Liver (tissue), 9 donors: ENCODE data around the gene TMEM86B. TPM values are rescaled to one million over a fixed set of nuclear protein-coding genes. Genes with fewer than 3 reads are reported as not detected.

ENCODE experiments used
- DNase-seq: peaks from one replicate; pipeline ENCODE4 v3.0.0-alpha.2; 2017; ENCODE audit warnings: low spot score
- H3K27ac ChIP-seq, 2 donors: one replicate each; pipeline ENCODE4 v1.7.0; 2013; ENCODE audit warnings: inconsistent platforms in 2 of 2, low read length in 2 of 2, control low read depth in 1 of 2, low read depth in 1 of 2, mild to moderate bottlenecking in 1 of 2
- H3K27me3 ChIP-seq, 4 donors: one replicate each; pipeline versions ENCODE4 v1.6.1 to v1.7.0; 2013; ENCODE audit warnings: low read length in 3 of 4, inconsistent platforms in 1 of 4, mild to moderate bottlenecking in 1 of 4, moderate library complexity in 1 of 4; ENCODE audit not compliant: control insufficient read depth in 4 of 4, insufficient read depth in 4 of 4
- H3K36me3 ChIP-seq, 4 donors: one replicate each; pipeline versions ENCODE4 v1.6.1 to v1.7.0; 2013; ENCODE audit warnings: low read length in 3 of 4, mild to moderate bottlenecking in 3 of 4, low read depth in 1 of 4, moderate library complexity in 1 of 4; ENCODE audit not compliant: control insufficient read depth in 4 of 4, insufficient read depth in 3 of 4
- H3K4me1 ChIP-seq, 4 donors: one replicate each; pipeline versions ENCODE4 v1.6.1 to v1.7.0; 2013; ENCODE audit warnings: low read length in 3 of 4, mild to moderate bottlenecking in 3 of 4, moderate library complexity in 1 of 4; ENCODE audit not compliant: control insufficient read depth in 4 of 4, insufficient read depth in 4 of 4
- H3K4me3 ChIP-seq, 3 donors: one replicate each; pipeline versions ENCODE4 v1.6.1 to v1.7.0; 2013; ENCODE audit warnings: low read length in 3 of 3, control low read depth in 1 of 3, low read depth in 1 of 3, mild to moderate bottlenecking in 1 of 3
- H3K9ac ChIP-seq, 2 donors: one replicate each; pipeline ENCODE4 v1.7.0; 2013; ENCODE audit warnings: low read length in 2 of 2, mild to moderate bottlenecking in 2 of 2, moderate library complexity in 2 of 2, control low read depth in 1 of 2, low read depth in 1 of 2
- H3K9me3 ChIP-seq, 4 donors: one replicate each; pipeline versions ENCODE4 v1.6.1 to v1.7.0; 2013; ENCODE audit warnings: low read length in 3 of 4; ENCODE audit not compliant: control insufficient read depth in 4 of 4
- ATF3 ChIP-seq: IDR thresholded peaks from 2 replicates; pipeline ENCODE4 v1.6.1; 2016; ENCODE audit warnings: antibody characterized with exemption
- EGR1 ChIP-seq, 2 donors: IDR thresholded peaks; 2 replicates each; pipeline ENCODE4 v1.6.1; 2016 to 2018; ENCODE audit warnings: antibody characterized with exemption in 2 of 2, low read depth in 2 of 2
- FOXA2 ChIP-seq: IDR thresholded peaks from 2 replicates; pipeline ENCODE4 v1.6.1; 2016; ENCODE audit warnings: antibody characterized with exemption
- GABPA ChIP-seq, 2 donors: IDR thresholded peaks in 1 of 2; conservative IDR thresholded peaks in 1 of 2; 2 replicates each; pipeline ENCODE4 v1.6.1; 2016; ENCODE audit warnings: antibody characterized with exemption in 2 of 2, mild to moderate bottlenecking in 1 of 2, moderate library complexity in 1 of 2
- HNF4A ChIP-seq, 2 donors: conservative IDR thresholded peaks; 2 replicates each; pipeline ENCODE4 v1.6.1; 2016; ENCODE audit warnings: antibody characterized with exemption in 2 of 2, mild to moderate bottlenecking in 2 of 2
- HNF4G ChIP-seq: IDR thresholded peaks from 2 replicates; pipeline ENCODE4 v1.6.1; 2016; ENCODE audit warnings: antibody characterized with exemption
- MAX ChIP-seq: IDR thresholded peaks from 2 replicates; pipeline ENCODE4 v1.6.1; 2016; ENCODE audit warnings: antibody characterized with exemption
- NR2F2 ChIP-seq: IDR thresholded peaks from 2 replicates; pipeline ENCODE4 v1.6.1; 2016; ENCODE audit warnings: antibody characterized with exemption
- RAD21 ChIP-seq, 2 donors: IDR thresholded peaks; 2 replicates each; pipeline ENCODE4 v1.6.1; 2016; ENCODE audit warnings: antibody characterized with exemption in 2 of 2, mild to moderate bottlenecking in 2 of 2
- RXRA ChIP-seq, 2 donors: IDR thresholded peaks; 2 replicates each; pipeline ENCODE4 v1.6.1; 2017 to 2018; ENCODE audit warnings: antibody characterized with exemption in 2 of 2, mild to moderate bottlenecking in 1 of 2
- SP1 ChIP-seq: IDR thresholded peaks from 2 replicates; pipeline ENCODE4 v1.6.1; 2018; ENCODE audit warnings: antibody characterized with exemption, mild to moderate bottlenecking
- TAF1 ChIP-seq: conservative IDR thresholded peaks from 2 replicates; pipeline ENCODE4 v1.6.1; 2016; ENCODE audit warnings: antibody characterized with exemption, mild to moderate bottlenecking
- YY1 ChIP-seq: IDR thresholded peaks from 2 replicates; pipeline ENCODE4 v1.6.1; 2016; ENCODE audit warnings: antibody characterized with exemption, mild to moderate bottlenecking
- WGBS: extraction: QIAGEN DNeasy Blood & Tissue Kit; methylation state at CpG from one replicate; pipeline ENCODE4 v1.1.7; 2013; 5-methylcytosine and 5-hydroxymethylcytosine counted together
- polyA plus RNA-seq, 2 donors: library from polyadenylated mRNA; stranded (reverse) in 1 of 2; unstranded in 1 of 2; fragments of 200-250 nt in 1 of 2; fragments of >200 nt in 1 of 2; fragmentation: Nextera tagmentation in 1 of 2; extraction: Ambion mirVana in 1 of 2; gene quantifications; one replicate each; pipeline versions ENCODE4 v1.2.1 to v1.2.3, GENCODE V29; 2013 to 2015
- total RNA-seq, 2 donors: library from RNA; depleted of rRNA; stranded (reverse); fragments of >200 nt; gene quantifications; one replicate each; pipeline ENCODE4 v1.2.3, GENCODE V29; 2014
- TF ChIP-seq, protein P1 (sequence below): IDR thresholded peaks from 2 replicates; pipeline ENCODE4 v1.6.1; 2016; ENCODE audit warnings: antibody characterized with exemption, mild to moderate bottlenecking
- donor health status: healthy.
- donor health status: healthy.
- donor health status: healthy.
- donor health status: healthy.
- donor health status: healthy.

The TMEM86B gene
- total and polyA plus RNA-seq, 4 donors: 4.8 to 20.1 (median 16.6) TPM

GRCh38 chr19:55261671-55262126 is 33.1 kb upstream of the TMEM86B start:
- no peak overlapping the region for H3K9ac ChIP-seq
- no peak overlapping the region for H3K27ac ChIP-seq
- 94% methylated on average over 13 of the region's 13 CpGs for WGBS
- H3K9me3 ChIP-seq: no peaks in the 10 kb centered on the region
- DNase-seq: no peak
- H3K36me3 ChIP-seq: peaks cover 0 to 3% (median 0%) of the 10 kb centered on the region in 4 donors
- no peaks in the 10 kb centered on the region for H3K27me3 ChIP-seq
- peaks cover 0 to 20% (median 14%) of the 10 kb centered on the region in 4 donors for H3K4me1 ChIP-seq
- H3K4me3 ChIP-seq: no peak overlapping the region
- no peak for TF ChIP-seq RXRA (IDR thresholded peaks at IDR 0.05)
- TF ChIP-seq RAD21 (IDR thresholded peaks at IDR 0.05): no peak
- TF ChIP-seq FOXA2: no peak
- TF ChIP-seq HNF4G: no peak
- no peak for TF ChIP-seq MAX
- TF ChIP-seq NR2F2: no peak
- TF ChIP-seq TAF1: no peak
- TF ChIP-seq GABPA (IDR thresholded peaks at IDR 0.05 in 1 of 2, conservative IDR thresholded peaks at IDR 0.05 in 1 of 2): no peak
- TF ChIP-seq SP1: no peak
- no peak for TF ChIP-seq HNF4A (conservative IDR thresholded peaks at IDR 0.05)
- TF ChIP-seq, protein P1, sequence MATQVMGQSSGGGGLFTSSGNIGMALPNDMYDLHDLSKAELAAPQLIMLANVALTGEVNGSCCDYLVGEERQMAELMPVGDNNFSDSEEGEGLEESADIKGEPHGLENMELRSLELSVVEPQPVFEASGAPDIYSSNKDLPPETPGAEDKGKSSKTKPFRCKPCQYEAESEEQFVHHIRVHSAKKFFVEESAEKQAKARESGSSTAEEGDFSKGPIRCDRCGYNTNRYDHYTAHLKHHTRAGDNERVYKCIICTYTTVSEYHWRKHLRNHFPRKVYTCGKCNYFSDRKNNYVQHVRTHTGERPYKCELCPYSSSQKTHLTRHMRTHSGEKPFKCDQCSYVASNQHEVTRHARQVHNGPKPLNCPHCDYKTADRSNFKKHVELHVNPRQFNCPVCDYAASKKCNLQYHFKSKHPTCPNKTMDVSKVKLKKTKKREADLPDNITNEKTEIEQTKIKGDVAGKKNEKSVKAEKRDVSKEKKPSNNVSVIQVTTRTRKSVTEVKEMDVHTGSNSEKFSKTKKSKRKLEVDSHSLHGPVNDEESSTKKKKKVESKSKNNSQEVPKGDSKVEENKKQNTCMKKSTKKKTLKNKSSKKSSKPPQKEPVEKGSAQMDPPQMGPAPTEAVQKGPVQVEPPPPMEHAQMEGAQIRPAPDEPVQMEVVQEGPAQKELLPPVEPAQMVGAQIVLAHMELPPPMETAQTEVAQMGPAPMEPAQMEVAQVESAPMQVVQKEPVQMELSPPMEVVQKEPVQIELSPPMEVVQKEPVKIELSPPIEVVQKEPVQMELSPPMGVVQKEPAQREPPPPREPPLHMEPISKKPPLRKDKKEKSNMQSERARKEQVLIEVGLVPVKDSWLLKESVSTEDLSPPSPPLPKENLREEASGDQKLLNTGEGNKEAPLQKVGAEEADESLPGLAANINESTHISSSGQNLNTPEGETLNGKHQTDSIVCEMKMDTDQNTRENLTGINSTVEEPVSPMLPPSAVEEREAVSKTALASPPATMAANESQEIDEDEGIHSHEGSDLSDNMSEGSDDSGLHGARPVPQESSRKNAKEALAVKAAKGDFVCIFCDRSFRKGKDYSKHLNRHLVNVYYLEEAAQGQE: no peak
- no peak for TF ChIP-seq ATF3

DNA sequence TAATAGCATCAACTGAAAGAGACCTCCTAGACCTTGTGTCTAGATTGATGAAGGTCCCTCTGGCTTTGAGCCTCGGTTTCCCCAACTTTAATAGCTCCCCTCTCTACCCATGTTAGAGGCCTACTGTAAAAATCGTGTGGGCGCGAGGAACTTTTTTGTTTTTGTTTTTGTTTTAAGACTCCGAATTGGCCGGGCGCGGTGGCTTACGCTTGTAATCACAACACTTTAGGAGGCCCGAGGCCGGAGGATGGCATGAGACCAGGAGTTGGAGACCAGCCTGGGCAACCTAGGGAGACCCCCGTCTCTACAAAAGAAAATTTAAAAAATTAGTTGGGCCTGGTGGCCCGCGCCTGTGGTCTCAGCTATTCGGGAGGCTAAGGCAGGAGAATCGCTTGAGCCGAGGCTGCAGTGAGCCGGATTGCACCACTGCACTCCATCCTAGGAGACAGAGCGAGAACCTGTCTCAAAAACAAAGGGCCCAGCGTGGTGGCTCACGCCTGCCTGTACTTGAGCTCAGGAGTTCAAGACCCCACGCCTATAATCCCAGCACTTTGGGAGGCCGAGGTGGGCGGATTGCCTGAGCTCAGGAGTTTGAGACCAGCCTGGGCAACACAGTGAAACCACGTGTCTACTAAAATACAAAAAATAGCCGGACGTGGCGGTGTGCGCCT is 31.1 kb upstream of the TMEM86B start:
- 55% methylated on average over 29 of the region's 29 CpGs for WGBS
- Histone ChIP-seq H3K9me3 (no peaks in the 10 kb centered on the region), H3K27me3 (no peaks in the 10 kb centered on the region), H3K4me3 (peak overlapping the region; percentile 53 to 91 (median 67)), H3K9ac (peak overlapping the region; percentile 55 to 87), H3K4me1 (peaks cover 2 to 38% (median 30%) of the 10 kb centered on the region in 4 donors), H3K36me3 (peaks cover 0 to 3% (median 0%) of the 10 kb centered on the region in 4 donors), H3K27ac (peak overlapping the region; percentile 71 to 84)
- DNase-seq: no peak
- TF ChIP-seq MAX (no peak), FOXA2 (peak; percentile 4), GABPA (IDR thresholded peaks at IDR 0.05 in 1 of 2, conservative IDR thresholded peaks at IDR 0.05 in 1 of 2) (no peak), EGR1 (IDR thresholded peaks at IDR 0.05; ENCODE audit: low read depth in 2 of 2) (no peak), YY1 (no peak)
- TF ChIP-seq, protein P1: no peak
